HUDEP-2 (cell line): Measurements from ENCODE around the gene PARP15.
A peak's percentile ranks its signal among the peaks of the same experiment; 100 is the strongest.
"Not testable (repeated sequence)": the region's sequence is repeated elsewhere in the genome, so short reads cannot be mapped to it uniquely, and the experiment has no call there.

Source experiments
- DNase-seq, 76 experiments: peaks; one replicate each; lab custom pipeline; 2025; ENCODE audit not compliant: unreplicated experiment in 76 of 76; lab: John Stamatoyannopoulos, UW

Gene PARP15

DNA sequence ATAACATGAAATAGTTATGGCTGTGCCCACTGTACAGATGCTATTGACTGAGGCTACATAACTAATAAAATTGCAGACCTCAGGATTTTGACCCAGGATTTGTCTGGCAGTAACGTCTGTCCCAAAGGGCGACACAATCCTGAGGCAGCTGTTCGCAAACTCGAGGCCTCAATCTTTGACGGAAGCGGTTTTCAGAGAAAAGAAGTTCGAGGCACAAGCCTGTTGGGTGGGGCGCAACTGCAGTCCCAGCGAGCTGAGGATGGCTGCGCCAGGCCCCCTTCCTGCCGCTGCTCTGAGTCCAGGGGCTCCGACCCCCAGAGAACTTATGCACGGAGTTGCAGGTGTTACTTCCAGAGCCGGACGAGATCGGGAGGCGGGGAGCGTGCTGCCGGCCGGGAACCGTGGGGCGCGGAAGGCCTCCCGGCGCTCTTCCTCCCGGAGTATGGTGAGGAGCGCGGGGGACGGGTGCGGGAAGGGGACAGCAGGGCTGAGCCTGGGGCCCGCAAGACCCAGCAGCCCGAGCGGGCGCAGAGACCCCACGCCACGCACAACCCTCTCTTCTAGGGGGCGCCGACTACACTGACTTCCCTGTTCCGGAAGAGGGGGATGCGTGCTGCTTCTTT, at the start of gene PARP15:
Gene PARP15, plus strand, starts transcription at position 242 of the 623 bp plus-strand sequence. Its CDS starts 18 bp downstream, at position 260.
- DNase-seq: peak in 49 of 76 experiments; percentile 4 to 53 (median 28)

DNA sequence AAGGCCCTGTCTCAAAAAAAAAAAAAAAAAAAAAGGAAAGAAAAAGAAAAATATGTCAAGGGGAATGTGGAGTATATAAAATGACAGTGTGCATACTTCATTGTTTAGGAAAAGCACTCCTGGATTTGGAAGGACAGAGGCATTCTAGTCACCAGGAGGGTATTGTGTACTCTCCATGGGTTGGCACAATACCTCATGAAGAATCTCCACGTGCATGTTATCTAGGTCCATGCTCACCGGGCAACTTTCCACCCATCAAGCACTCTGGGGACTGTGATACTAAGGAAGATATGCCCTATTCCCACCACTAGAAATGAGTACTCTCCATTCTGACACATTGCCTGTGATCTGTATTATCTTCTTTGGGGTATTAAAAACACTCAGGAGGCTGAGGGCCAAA, 47.3 kb upstream of the PARP15 start:
- no peak for DNase-seq

- DNase-seq: no peak
These were observed 44.0 kb upstream of the PARP15 start for GRCh38 chr3:122533480-122533879.

- DNase-seq: peak in 22 of 76 experiments; percentile 2 to 62 (median 19)
These were observed 43.5 kb upstream of the PARP15 start for GRCh38 chr3:122533931-122534334.

GRCh38 chr3:122535964-122536631, 41.4 kb upstream of the PARP15 start:
- no peak for DNase-seq

- no peak for DNase-seq
These were observed 40.8 kb upstream of the PARP15 start for GRCh38 chr3:122536632-122537001.

- DNase-seq: no peak
These were observed 38.4 kb upstream of the PARP15 start for GRCh38 chr3:122538956-122539490.

DNA sequence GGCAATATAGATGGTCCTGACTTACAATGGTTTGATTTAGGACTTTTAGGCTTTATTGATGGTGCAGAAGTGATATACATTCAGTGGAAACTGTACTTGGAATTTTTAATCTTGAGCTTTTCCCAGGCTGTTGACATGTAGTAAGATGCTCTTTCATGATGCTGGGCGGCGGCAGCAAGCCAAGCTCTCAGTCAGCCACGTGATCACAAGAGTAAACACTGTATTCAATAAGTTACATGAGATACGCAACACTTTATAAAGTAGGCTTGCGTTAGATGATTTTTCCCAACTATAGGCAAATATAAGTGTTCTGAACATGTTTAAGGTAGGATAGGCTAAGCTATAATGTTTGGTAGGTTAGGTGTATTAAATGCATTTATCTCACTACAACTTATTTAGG, 31.3 kb upstream of the PARP15 start:
- no peak for DNase-seq

GRCh38 chr3:122548076-122548475, 29.4 kb upstream of the PARP15 start:
- DNase-seq: no peak

- DNase-seq: no peak
These were observed 28.8 kb upstream of the PARP15 start for GRCh38 chr3:122548619-122549018.

DNA sequence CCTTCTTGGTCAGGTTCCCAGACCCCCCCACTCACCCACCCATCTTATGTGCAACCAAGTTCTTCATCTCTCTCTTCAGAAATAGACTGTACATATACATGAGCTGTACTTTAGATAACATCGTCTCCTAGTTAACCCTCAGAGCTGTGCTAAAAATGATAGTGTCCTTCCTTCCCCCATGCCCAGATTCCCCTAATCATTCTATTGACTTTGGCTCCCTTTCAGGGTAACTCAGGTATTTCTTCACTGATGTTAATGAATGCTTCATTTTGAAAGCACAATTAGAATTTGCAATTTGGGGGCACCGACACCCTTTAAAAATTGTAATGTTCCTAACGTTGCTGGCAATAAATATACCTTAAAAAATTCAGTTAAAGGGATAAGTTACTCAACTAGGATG, 24.3 kb upstream of the PARP15 start:
- DNase-seq: no peak

GRCh38 chr3:122555275-122556071, 22.0 kb upstream of the PARP15 start:
- DNase-seq: no peak

- no peak for DNase-seq
These were observed 20.1 kb upstream of the PARP15 start for GRCh38 chr3:122557356-122557755.

DNA sequence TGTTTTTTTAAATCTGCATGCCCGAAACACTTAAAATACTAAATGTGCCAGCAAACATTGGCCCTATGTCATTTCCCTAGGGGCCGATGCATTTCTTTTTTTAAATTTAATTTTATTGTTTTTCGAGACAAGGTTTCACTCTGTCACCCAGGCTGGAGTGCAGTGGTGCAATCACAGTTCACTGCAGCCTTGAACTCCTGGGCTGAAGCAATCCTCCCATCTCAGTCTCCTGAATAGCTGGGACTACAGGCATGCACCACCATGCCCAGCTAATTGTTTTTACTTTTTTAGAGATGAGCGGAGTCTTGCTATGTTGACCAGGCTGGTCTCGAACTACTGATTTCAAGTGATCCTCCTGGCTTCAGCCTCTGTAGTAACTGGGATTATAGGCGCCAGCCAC, 18.8 kb upstream of the PARP15 start:
- no peak for DNase-seq

GRCh38 chr3:122559906-122560305, 17.5 kb upstream of the PARP15 start:
- no peak for DNase-seq

DNA sequence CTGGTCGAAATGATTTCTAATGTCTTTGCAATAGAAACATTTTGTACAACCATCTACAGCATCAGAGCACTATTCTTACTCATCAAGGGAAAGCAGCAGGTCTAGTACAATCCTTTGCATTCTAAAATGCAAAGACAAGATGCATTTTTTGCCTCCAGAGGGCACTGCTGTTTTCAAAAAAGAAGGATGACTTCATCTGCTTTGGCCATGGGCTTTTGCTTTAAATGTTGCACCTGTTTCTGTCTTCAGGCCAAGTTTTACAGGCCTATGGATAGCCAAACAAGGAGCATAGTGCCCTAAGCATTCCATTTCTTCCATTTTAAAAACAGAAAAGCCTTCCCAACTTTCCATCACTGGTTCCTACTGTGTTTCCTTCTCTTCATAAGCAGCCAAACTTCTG, 16.8 kb upstream of the PARP15 start:
- peak in 35 of 76 experiments; percentile 2 to 66 (median 25) for DNase-seq

DNA sequence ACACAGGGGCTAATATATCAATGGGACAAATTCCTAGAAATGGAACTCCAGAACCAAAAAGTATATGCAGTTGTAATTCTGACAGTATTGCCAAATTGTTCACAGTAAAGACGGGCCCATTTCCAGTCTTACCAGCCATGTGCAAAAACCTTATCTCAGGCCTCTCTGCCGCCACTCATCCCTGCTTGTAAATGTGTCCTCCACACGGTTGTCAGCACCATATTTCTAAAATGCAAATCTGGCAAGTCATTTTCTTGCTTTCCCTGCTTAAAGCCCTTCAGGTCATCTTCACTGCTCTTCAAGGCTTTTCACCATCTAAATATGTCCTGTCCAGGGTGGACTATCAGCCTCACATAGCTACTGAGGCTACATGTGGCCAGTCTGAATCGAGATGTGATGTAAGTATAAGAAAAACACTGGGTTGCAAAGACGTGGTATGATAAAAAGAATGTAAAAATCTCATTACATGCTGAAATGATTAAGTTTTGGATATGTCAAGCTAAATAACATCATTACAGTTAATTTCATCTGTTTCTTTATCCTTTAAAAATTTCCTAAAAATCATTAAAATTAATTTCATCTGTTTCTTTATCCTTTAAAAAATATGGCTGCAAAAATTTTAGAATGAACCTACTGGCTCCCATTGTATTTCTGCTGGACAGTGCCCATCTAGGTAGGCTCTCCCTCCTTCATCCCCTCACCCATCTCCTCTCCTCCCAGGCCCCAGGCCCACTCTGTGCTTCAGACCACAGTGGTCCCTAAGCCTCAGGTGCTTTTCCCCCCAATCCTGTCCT, 14.3 kb upstream of the PARP15 start:
- peak in 3 of 76 experiments; percentile 14 to 16 (median 15) for DNase-seq

GRCh38 chr3:122563717-122564025, 13.8 kb upstream of the PARP15 start:
- DNase-seq: peak in 3 of 76 experiments; percentile 10 to 40 (median 18)

- peak in 73 of 76 experiments; percentile 24 to 85 (median 64) for DNase-seq
These were observed 13.1 kb upstream of the PARP15 start, which contains the start of the genes DTX3L and PARP9 for GRCh38 chr3:122564155-122564912. DTX3L (plus strand) TSS chr3:122564338; CDS start chr3:122564427, 89 bp downstream. PARP9 (minus strand) TSS chr3:122564300; CDS start chr3:122559620, 4,680 bp downstream.

DNA sequence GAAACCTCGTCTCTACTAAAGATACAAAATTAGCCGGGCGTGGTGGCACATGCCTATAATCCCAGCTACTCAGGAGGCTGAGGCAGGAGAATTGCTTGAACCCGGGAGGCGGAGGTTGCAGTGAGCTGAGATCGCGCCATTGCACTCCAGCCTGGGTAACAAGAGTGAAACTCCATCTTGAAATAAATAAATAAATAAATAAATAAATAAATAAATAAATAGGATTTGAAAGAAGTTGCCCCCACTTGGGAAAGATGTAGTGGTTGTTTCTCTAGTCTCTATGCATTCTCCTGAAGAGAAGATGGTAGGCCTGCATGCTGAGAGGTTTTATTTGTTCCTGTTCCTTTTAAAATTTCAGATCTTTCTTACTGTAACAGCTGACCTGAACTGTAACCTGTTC, 9.3 kb upstream of the PARP15 start:
- DNase-seq: not testable (repeated sequence)
